Cardiac muscle cell (in vitro differentiated cells and primary cell): ENCODE results near the gene IGF2BP2. TPM values are rescaled to one million over a fixed set of nuclear protein-coding genes. Genes with fewer than 3 reads are reported as not detected.

Experiments
- DNase-seq, 2 donors: peaks; one replicate each; pipeline versions ENCODE4 v3.0.0 to v3.0.0-alpha.2; 2010 to 2017; ENCODE audit warnings: low read depth in 1 of 2, low spot score in 1 of 2
- H3K27ac ChIP-seq: fragments of 200-600 bp; sonication (generic); 2 replicates; pipeline ENCODE4 v1.5.1; 2016
- H3K27me3 ChIP-seq: fragments of 200-600 bp; sonication (generic); 2 replicates; pipeline ENCODE4 v1.6.0; 2016; ENCODE audit warnings: control low read depth
- H3K36me3 ChIP-seq: fragments of 200-600 bp; sonication (generic); 2 replicates; pipeline ENCODE4 v1.5.1; 2016; ENCODE audit warnings: control low read depth
- H3K4me1 ChIP-seq: fragments of 200-600 bp; sonication (generic); 2 replicates; pipeline ENCODE4 v1.8.1; 2017; ENCODE audit warnings: low read depth, mild to moderate bottlenecking, mixed run types
- H3K4me3 ChIP-seq: fragments of 200-600 bp; sonication (generic); 2 replicates; pipeline ENCODE4 v1.5.1; 2016; ENCODE audit warnings: mild to moderate bottlenecking
- H3K9me3 ChIP-seq: fragments of 200-600 bp; sonication (generic); 2 replicates; pipeline ENCODE4 v1.5.1; 2017; ENCODE audit warnings: low read depth, mild to moderate bottlenecking, control low read depth
- CTCF ChIP-seq: IDR thresholded peaks from 2 replicates; pipeline ENCODE4 v1.5.1; 2012; ENCODE audit warnings: low read depth, mild to moderate bottlenecking, low read length
- polyA plus RNA-seq: library from polyadenylated mRNA; unstranded; fragments of >200 nt; fragmentation: Nextera tagmentation; extraction: Ambion mirVana; gene quantifications from 2 replicates; pipeline ENCODE4 v1.2.1, GENCODE V29; 2016
- total RNA-seq: library from RNA; depleted of rRNA; stranded (reverse); fragments of >200 nt; gene quantifications from 2 replicates; pipeline ENCODE4 v1.2.3, GENCODE V29; 2016

IGF2BP2 gene
- total and polyA plus RNA-seq, 2 experiments from 2014 or later, result 119 to 129 TPM

- Histone ChIP-seq H3K27ac (no peak overlapping the region), H3K4me1 (peaks cover 33% of the 10 kb centered on the region)
- TF ChIP-seq CTCF, result no peak
These were observed 111.8 kb downstream of the IGF2BP2 start for GRCh38 chr3:185713015-185713414.

GRCh38 chr3:185712337-185712736 lies 112.5 kb downstream of the IGF2BP2 start:
- H3K4me1 ChIP-seq, result peaks cover 26% of the 10 kb centered on the region
- no peak for DNase-seq

More at GRCh38 chr3:185713015-185713414, 111.8 kb downstream of the IGF2BP2 start:
- no peaks in the 10 kb centered on the region for H3K27me3 ChIP-seq
- H3K36me3 ChIP-seq, result no peaks in the 10 kb centered on the region
- no peak for DNase-seq
- no peak overlapping the region for H3K4me3 ChIP-seq
- no peaks in the 10 kb centered on the region for H3K9me3 ChIP-seq

DNA sequence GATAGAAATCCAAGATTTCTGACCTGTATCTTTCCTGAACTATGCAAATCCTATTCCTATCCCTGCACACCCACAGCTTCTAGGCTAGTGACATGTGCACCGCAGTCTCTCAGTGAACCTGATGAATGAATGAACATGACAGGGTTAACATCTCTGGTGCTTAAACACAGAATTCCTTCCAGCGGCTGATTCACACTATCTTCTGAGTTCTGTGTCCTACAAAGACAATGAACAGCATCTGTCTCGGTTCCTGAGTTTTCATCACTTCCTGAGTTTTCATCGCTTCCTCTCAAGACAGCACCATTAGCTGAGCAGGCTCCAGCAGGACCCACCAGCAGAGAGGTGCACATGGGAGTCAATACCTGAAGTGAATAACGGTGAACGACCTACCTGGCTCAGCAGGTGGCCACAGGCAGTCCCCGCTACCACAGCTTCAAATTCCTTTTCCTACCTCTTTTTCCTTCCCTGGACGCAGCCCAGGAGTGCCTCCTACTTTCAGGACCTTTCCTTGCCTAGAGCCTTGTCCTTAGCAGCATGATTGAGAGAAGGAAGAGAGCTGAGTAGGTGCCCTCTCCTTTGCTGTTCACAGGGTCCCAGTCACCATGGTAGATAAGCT lies 113.5 kb downstream of the IGF2BP2 start:
- Histone ChIP-seq H3K4me3 (no peak overlapping the region), H3K27me3 (no peaks in the 10 kb centered on the region), H3K27ac (peak overlapping the region; percentile 56), H3K4me1 (peaks cover 21% of the 10 kb centered on the region), H3K36me3 (no peaks in the 10 kb centered on the region), H3K9me3 (no peaks in the 10 kb centered on the region)
- TF ChIP-seq CTCF, result no peak
- DNase-seq, result peak in 1 of 2 donors; percentile 38

More at GRCh38 chr3:185712337-185712736, 112.5 kb downstream of the IGF2BP2 start:
- H3K4me3 ChIP-seq, result no peak overlapping the region
- TF ChIP-seq CTCF, result no peak
- H3K9me3 ChIP-seq, result no peaks in the 10 kb centered on the region
- H3K36me3 ChIP-seq, result no peaks in the 10 kb centered on the region
- H3K27me3 ChIP-seq, result no peaks in the 10 kb centered on the region
- H3K27ac ChIP-seq, result peak overlapping the region; percentile 56

GRCh38 chr3:185709251-185709955 lies 115.4 kb downstream of the IGF2BP2 start:
- Histone ChIP-seq H3K27me3 (no peaks in the 10 kb centered on the region), H3K4me1 (peaks cover 9% of the 10 kb centered on the region), H3K36me3 (no peaks in the 10 kb centered on the region), H3K9me3 (no peaks in the 10 kb centered on the region), H3K4me3 (no peak overlapping the region), H3K27ac (peak overlapping the region; percentile 55)
- no peak for DNase-seq
- no peak for TF ChIP-seq CTCF

- H3K9me3 ChIP-seq, result no peaks in the 10 kb centered on the region
- peaks cover 9% of the 10 kb centered on the region for H3K4me1 ChIP-seq
- DNase-seq, result no peak
- no peaks in the 10 kb centered on the region for H3K36me3 ChIP-seq
- no peak for TF ChIP-seq CTCF
- H3K4me3 ChIP-seq, result no peak overlapping the region
- peak overlapping the region; percentile 55 for H3K27ac ChIP-seq
- no peaks in the 10 kb centered on the region for H3K27me3 ChIP-seq
These were observed 116.5 kb downstream of the IGF2BP2 start for GRCh38 chr3:185708392-185708791.
